Calu3 (cell line): ENCODE results near the gene GALNT5. TPM values are rescaled to one million over a fixed set of nuclear protein-coding genes. Genes with fewer than 3 reads are reported as not detected.

ENCODE experiments used
- BruUV-seq: library from RNA; stranded (reverse); fragments of 400-500 nt; replicated peaks from 2 replicates; lab custom pipeline; 2021; lab: Mats Ljungman, UMichigan
- CTCF ChIA-PET: fragments of 300-600 bp; sonication (Branson Sonifier 250); formaldehyde crosslinking; loops from one replicate; lab custom pipeline; 2022; ENCODE audit warnings: antibody characterized with exemption; lab: Charles Lee
- DNase-seq: peaks from one replicate; pipeline ENCODE4 v3.0.0; 2022
- H3K27ac Mint-ChIP-seq: one replicate; pipeline ENCODE4 v1.8.0; 2022; ENCODE audit warnings: mixed read lengths; ENCODE audit not compliant: unreplicated experiment
- H3K27me3 Mint-ChIP-seq: one replicate; pipeline ENCODE4 v1.8.0; 2022; ENCODE audit warnings: mixed read lengths; ENCODE audit not compliant: unreplicated experiment
- H3K36me3 Mint-ChIP-seq: one replicate; pipeline ENCODE4 v1.8.0; 2022; ENCODE audit warnings: mild to moderate bottlenecking, moderate library complexity, mixed read lengths; ENCODE audit not compliant: insufficient read depth, unreplicated experiment
- H3K4me1 Mint-ChIP-seq: one replicate; pipeline ENCODE4 v1.8.0; 2022; ENCODE audit warnings: mild to moderate bottlenecking, low read depth, mixed read lengths; ENCODE audit not compliant: unreplicated experiment
- H3K4me3 Mint-ChIP-seq: one replicate; pipeline ENCODE4 v1.8.0; 2022; ENCODE audit warnings: mild to moderate bottlenecking, low read depth, moderate library complexity, mixed read lengths; ENCODE audit not compliant: unreplicated experiment
- H3K9me3 Mint-ChIP-seq: one replicate; pipeline ENCODE4 v1.8.0; 2022; ENCODE audit warnings: low read depth, mixed read lengths; ENCODE audit not compliant: unreplicated experiment
- intact Hi-C: fragments of 100-400 bp; cut with micrococcal nuclease; formaldehyde crosslinking; loops from one replicate; pipeline ENCODE4 v1.10.0; 2022; ENCODE audit not compliant: unreplicated experiment
- total RNA-seq: library from RNA; stranded (reverse); gene quantifications from 2 replicates; pipeline ENCODE4 v1.2.3, GENCODE V29; 2022
- TF ChIP-seq, protein P1 (sequence below): fragments of 200-600 bp; IDR thresholded peaks from one replicate; pipeline ENCODE4 v1.8.0; 2022; ENCODE audit warnings: antibody characterized with exemption; ENCODE audit not compliant: unreplicated experiment

Gene GALNT5
- total RNA-seq, 1 experiment from 2014 or later: 51.7 TPM

DNA sequence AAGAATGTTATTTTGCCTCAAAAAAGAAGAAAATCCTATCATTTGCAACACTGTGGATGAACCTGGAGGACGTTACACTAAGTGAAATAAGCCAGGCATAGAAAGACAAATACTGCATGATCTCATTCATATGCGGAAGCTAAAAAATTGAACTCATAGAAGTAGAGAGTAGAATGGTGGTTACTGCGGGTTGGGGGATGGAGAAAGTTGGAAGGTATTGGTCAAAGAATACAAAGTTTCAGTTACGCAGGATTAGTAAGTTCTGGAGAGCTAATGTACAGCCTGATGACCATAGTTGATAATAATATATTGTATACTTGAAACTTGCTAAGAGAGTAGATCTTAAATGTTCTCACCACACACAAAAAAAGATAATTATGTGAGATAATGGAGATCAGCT is 5.0 kb upstream of the GALNT5 start:
- no peak for DNase-seq
- no TSS peak for BruUV-seq
- intact Hi-C loops: loop anchor here (10.0 kb wide), 1 partner anchor 918 kb away; the partner anchor contains the start of gene NR4A2

GRCh38 chr2:157254041-157254440 is 3.5 kb upstream of the GALNT5 start:
- BruUV-seq: no TSS peak
- peaks cover 23% of the 10 kb centered on the region for H3K4me1 Mint-ChIP-seq
- H3K9me3 Mint-ChIP-seq: no peaks in the 10 kb centered on the region
- no peak for DNase-seq
- no peak overlapping the region for H3K27ac Mint-ChIP-seq
- peaks cover 19% of the 10 kb centered on the region for H3K36me3 Mint-ChIP-seq
- TF ChIP-seq, protein P1, sequence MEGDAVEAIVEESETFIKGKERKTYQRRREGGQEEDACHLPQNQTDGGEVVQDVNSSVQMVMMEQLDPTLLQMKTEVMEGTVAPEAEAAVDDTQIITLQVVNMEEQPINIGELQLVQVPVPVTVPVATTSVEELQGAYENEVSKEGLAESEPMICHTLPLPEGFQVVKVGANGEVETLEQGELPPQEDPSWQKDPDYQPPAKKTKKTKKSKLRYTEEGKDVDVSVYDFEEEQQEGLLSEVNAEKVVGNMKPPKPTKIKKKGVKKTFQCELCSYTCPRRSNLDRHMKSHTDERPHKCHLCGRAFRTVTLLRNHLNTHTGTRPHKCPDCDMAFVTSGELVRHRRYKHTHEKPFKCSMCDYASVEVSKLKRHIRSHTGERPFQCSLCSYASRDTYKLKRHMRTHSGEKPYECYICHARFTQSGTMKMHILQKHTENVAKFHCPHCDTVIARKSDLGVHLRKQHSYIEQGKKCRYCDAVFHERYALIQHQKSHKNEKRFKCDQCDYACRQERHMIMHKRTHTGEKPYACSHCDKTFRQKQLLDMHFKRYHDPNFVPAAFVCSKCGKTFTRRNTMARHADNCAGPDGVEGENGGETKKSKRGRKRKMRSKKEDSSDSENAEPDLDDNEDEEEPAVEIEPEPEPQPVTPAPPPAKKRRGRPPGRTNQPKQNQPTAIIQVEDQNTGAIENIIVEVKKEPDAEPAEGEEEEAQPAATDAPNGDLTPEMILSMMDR: no peak
- intact Hi-C loops: loop anchor here (10.0 kb wide), 1 partner anchor 919 kb away; the partner anchor contains the start of gene NR4A2
- no peaks in the 10 kb centered on the region for H3K27me3 Mint-ChIP-seq
- CTCF ChIA-PET: interaction anchor here (0.5 kb wide), 1 partner anchor 842 kb away, joined by 3 read pairs; no protein-coding TSS in a partner anchor
- H3K4me3 Mint-ChIP-seq: no peak overlapping the region

More for the DNA sequence above, 5.0 kb upstream of the GALNT5 start:
- Mint-ChIP-seq H3K9me3 (no peaks in the 10 kb centered on the region), H3K4me3 (no peak overlapping the region), H3K36me3 (peaks cover 4% of the 10 kb centered on the region), H3K27me3 (no peaks in the 10 kb centered on the region), H3K27ac (no peak overlapping the region), H3K4me1 (peaks cover 12% of the 10 kb centered on the region)
- TF ChIP-seq, protein P1: no peak
- CTCF ChIA-PET: no interaction called here

DNA sequence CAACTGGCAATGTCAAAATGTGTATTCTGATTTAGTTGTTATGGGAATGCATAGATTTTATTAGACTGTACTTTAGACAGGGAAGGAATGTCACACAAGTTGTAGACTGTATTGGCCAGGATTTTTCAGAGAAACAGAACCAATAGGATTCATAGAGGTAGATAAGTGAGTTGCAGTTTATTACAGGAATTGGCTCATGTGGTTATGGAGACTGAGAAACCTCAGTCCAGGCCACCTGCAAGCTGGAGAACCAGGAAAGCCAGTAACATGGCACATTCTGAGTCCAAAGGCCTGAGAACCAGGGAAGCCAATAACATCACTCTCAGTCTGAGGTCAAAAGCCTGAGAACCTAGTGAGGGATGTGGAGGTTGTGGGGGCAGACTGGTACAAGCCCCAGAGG is 1.8 kb upstream of the GALNT5 start:
- peaks cover 40% of the 10 kb centered on the region for H3K4me1 Mint-ChIP-seq
- intact Hi-C loops: loop anchor here (10.0 kb wide), 1 partner anchor 921 kb away; the partner anchor contains the start of gene NR4A2

GRCh38 chr2:157256626-157257025 is 879 bp upstream of the GALNT5 start:
- Mint-ChIP-seq H3K36me3 (peaks cover 30% of the 10 kb centered on the region), H3K9me3 (no peaks in the 10 kb centered on the region), H3K4me3 (no peak overlapping the region), H3K27me3 (no peaks in the 10 kb centered on the region), H3K4me1 (peaks cover 49% of the 10 kb centered on the region), H3K27ac (peak overlapping the region; percentile 91)
- TF ChIP-seq, protein P1: no peak
- no TSS peak for BruUV-seq
- CTCF ChIA-PET: no interaction called here
- DNase-seq: no peak
- intact Hi-C loops: loop anchor here (10.0 kb wide), 1 partner anchor 922 kb away; the partner anchor contains the start of gene NR4A2

More for the DNA sequence above, 1.8 kb upstream of the GALNT5 start:
- no TSS peak for BruUV-seq
- no peak overlapping the region for H3K4me3 Mint-ChIP-seq
- H3K27ac Mint-ChIP-seq: no peak overlapping the region
- DNase-seq: no peak
- no peaks in the 10 kb centered on the region for H3K27me3 Mint-ChIP-seq
- peaks cover 22% of the 10 kb centered on the region for H3K36me3 Mint-ChIP-seq
- no peaks in the 10 kb centered on the region for H3K9me3 Mint-ChIP-seq
- TF ChIP-seq, protein P1: no peak
- CTCF ChIA-PET: no interaction called here
